HAP-1 (cell line): ENCODE measurements around the gene NKD2.

Experiments used
- DNase-seq, 2 experiments: peaks; one replicate each; pipeline ENCODE4 v3.0.0-alpha.2; 2016 to 2020; ENCODE audit warnings: low spot score in 2 of 2
- H3K27me3 ChIP-seq: fragments of 250-450 bp; sonication (Bioruptor Pico); 2 replicates; pipeline ENCODE4 v1.5.1; 2020; ENCODE audit warnings: low read depth, mild to moderate bottlenecking, moderate library complexity
- H3K36me3 ChIP-seq: fragments of 250-450 bp; sonication (Bioruptor Pico); replicated peaks from 2 replicates; pipeline ENCODE4 v1.5.1; 2020; ENCODE audit warnings: mild to moderate bottlenecking
- H3K4me1 ChIP-seq: fragments of 250-450 bp; sonication (Bioruptor Pico); 2 replicates; pipeline ENCODE4 v1.5.1; 2020; ENCODE audit warnings: mild to moderate bottlenecking
- H3K4me3 ChIP-seq: fragments of 250-450 bp; sonication (Bioruptor Pico); 2 replicates; pipeline ENCODE4 v1.5.1; 2020; ENCODE audit warnings: mild to moderate bottlenecking, moderate library complexity
- H3K9me3 ChIP-seq: fragments of 250-450 bp; sonication (Bioruptor Pico); 2 replicates; pipeline ENCODE4 v1.5.1; 2020; ENCODE audit warnings: mild to moderate bottlenecking, moderate library complexity
- in situ Hi-C: fragments of 300-500 bp; cut with MboI; formaldehyde crosslinking; loops from 3 replicates; pipeline ENCODE4 v1.14.3; 2020; ENCODE audit warnings: low sequenced_read_pairs, inconsistent platforms, mixed read lengths

NKD2 gene

GRCh38 chr5:1027631-1028441 is 19.2 kb downstream of the NKD2 start:
- in situ Hi-C loops, result no loop called here
- Histone ChIP-seq H3K27me3 (no peaks in the 10 kb centered on the region), H3K4me3 (no peak overlapping the region), H3K4me1 (no peaks in the 10 kb centered on the region), H3K9me3 (no peaks in the 10 kb centered on the region), H3K36me3 (no peaks in the 10 kb centered on the region)
- no peak for DNase-seq

GRCh38 chr5:1028481-1029281 is 20.1 kb downstream of the NKD2 start:
- Histone ChIP-seq H3K9me3 (no peaks in the 10 kb centered on the region), H3K4me3 (no peak overlapping the region), H3K36me3 (no peaks in the 10 kb centered on the region), H3K27me3 (no peaks in the 10 kb centered on the region), H3K4me1 (no peaks in the 10 kb centered on the region)
- DNase-seq, result no peak
- in situ Hi-C loops, result no loop called here

GRCh38 chr5:1029282-1029944 is 20.8 kb downstream of the NKD2 start:
- Histone ChIP-seq H3K9me3 (no peaks in the 10 kb centered on the region), H3K36me3 (no peaks in the 10 kb centered on the region), H3K4me1 (no peaks in the 10 kb centered on the region), H3K4me3 (no peak overlapping the region), H3K27me3 (no peaks in the 10 kb centered on the region)
- in situ Hi-C loops, result no loop called here
- DNase-seq, result no peak

- in situ Hi-C loops, result no loop called here
- no peak overlapping the region for H3K4me3 ChIP-seq
Measured at GRCh38 chr5:1029945-1030625, 21.5 kb downstream of the NKD2 start.

GRCh38 chr5:1030801-1031271 is 22.2 kb downstream of the NKD2 start:
- no peak for DNase-seq
- Histone ChIP-seq H3K36me3 (no peaks in the 10 kb centered on the region), H3K9me3 (no peaks in the 10 kb centered on the region), H3K4me1 (no peaks in the 10 kb centered on the region), H3K4me3 (no peak overlapping the region), H3K27me3 (no peaks in the 10 kb centered on the region)
- in situ Hi-C loops, result no loop called here

More at GRCh38 chr5:1029945-1030625, 21.5 kb downstream of the NKD2 start:
- no peaks in the 10 kb centered on the region for H3K9me3 ChIP-seq
- H3K36me3 ChIP-seq, result no peaks in the 10 kb centered on the region
- DNase-seq, result no peak
- no peaks in the 10 kb centered on the region for H3K27me3 ChIP-seq
- H3K4me1 ChIP-seq, result no peaks in the 10 kb centered on the region

- H3K4me1 ChIP-seq, result no peaks in the 10 kb centered on the region
- DNase-seq, result no peak
- no peaks in the 10 kb centered on the region for H3K36me3 ChIP-seq
- in situ Hi-C loops, result no loop called here
- H3K4me3 ChIP-seq, result no peak overlapping the region
- H3K9me3 ChIP-seq, result no peaks in the 10 kb centered on the region
- H3K27me3 ChIP-seq, result no peaks in the 10 kb centered on the region
Measured at GRCh38 chr5:1031306-1031959, 22.8 kb downstream of the NKD2 start.

- DNase-seq, result no peak
- H3K4me3 ChIP-seq, result no peak overlapping the region
- in situ Hi-C loops, result no loop called here
- no peaks in the 10 kb centered on the region for H3K27me3 ChIP-seq
- no peaks in the 10 kb centered on the region for H3K4me1 ChIP-seq
- H3K9me3 ChIP-seq, result no peaks in the 10 kb centered on the region
- H3K36me3 ChIP-seq, result no peaks in the 10 kb centered on the region
Measured at GRCh38 chr5:1032011-1032410, 23.4 kb downstream of the NKD2 start.

- Histone ChIP-seq H3K27me3 (no peaks in the 10 kb centered on the region), H3K36me3 (no peaks in the 10 kb centered on the region), H3K4me1 (no peaks in the 10 kb centered on the region), H3K9me3 (no peaks in the 10 kb centered on the region), H3K4me3 (no peak overlapping the region)
- in situ Hi-C loops, result no loop called here
- no peak for DNase-seq
Measured at GRCh38 chr5:1032551-1033027, 24.0 kb downstream of the NKD2 start.

- no peak overlapping the region for H3K4me3 ChIP-seq
- H3K27me3 ChIP-seq, result no peaks in the 10 kb centered on the region
- in situ Hi-C loops, result no loop called here
- no peaks in the 10 kb centered on the region for H3K9me3 ChIP-seq
- no peaks in the 10 kb centered on the region for H3K4me1 ChIP-seq
- no peak for DNase-seq
- H3K36me3 ChIP-seq, result no peaks in the 10 kb centered on the region
Measured at GRCh38 chr5:1033178-1033577, 24.6 kb downstream of the NKD2 start.

- no peaks in the 10 kb centered on the region for H3K27me3 ChIP-seq
- no peaks in the 10 kb centered on the region for H3K4me1 ChIP-seq
- H3K36me3 ChIP-seq, result no peaks in the 10 kb centered on the region
- in situ Hi-C loops, result no loop called here
- DNase-seq, result no peak
- no peaks in the 10 kb centered on the region for H3K9me3 ChIP-seq
- H3K4me3 ChIP-seq, result no peak overlapping the region
Measured at GRCh38 chr5:1033606-1034420, 25.2 kb downstream of the NKD2 start.

- in situ Hi-C loops, result no loop called here
- Histone ChIP-seq H3K36me3 (no peaks in the 10 kb centered on the region), H3K4me1 (no peaks in the 10 kb centered on the region), H3K27me3 (no peaks in the 10 kb centered on the region), H3K9me3 (no peaks in the 10 kb centered on the region), H3K4me3 (no peak overlapping the region)
- DNase-seq, result no peak
Measured at GRCh38 chr5:1034421-1034905, 25.9 kb downstream of the NKD2 start.

GRCh38 chr5:1034986-1035385 is 26.4 kb downstream of the NKD2 start:
- no peak overlapping the region for H3K4me3 ChIP-seq
- no peaks in the 10 kb centered on the region for H3K4me1 ChIP-seq
- no peaks in the 10 kb centered on the region for H3K36me3 ChIP-seq
- in situ Hi-C loops, result no loop called here
- DNase-seq, result no peak
- no peaks in the 10 kb centered on the region for H3K9me3 ChIP-seq
- H3K27me3 ChIP-seq, result no peaks in the 10 kb centered on the region
